K562 (cell line): Measurements from ENCODE around the gene CXCL6. TPM values are rescaled to one million over a fixed set of nuclear protein-coding genes. Genes with fewer than 3 reads are reported as not detected.

ENCODE experiments used
- CREB3L1 ChIP-seq: fragments of 450-650 bp; IDR thresholded peaks from 2 replicates; pipeline ENCODE4 v1.6.1; 2014; ENCODE audit warnings: low read depth, mild to moderate bottlenecking, moderate library complexity, borderline replicate concordance
- GABPA ChIP-seq: fragments of 200-800 bp; sonication (Bioruptor generic); conservative IDR thresholded peaks from 2 replicates; pipeline ENCODE4 v1.6.1; 2016; ENCODE audit warnings: low read depth, missing genetic modification characterization, missing compliant biosample characterization
- JUN ChIP-seq, 2 experiments: sonication (generic) in 1 of 2; formaldehyde crosslinking in 1 of 2; IDR thresholded peaks; 2 replicates each; pipeline versions ENCODE4 v1.6.1 to v1.8.0; 2012 to 2022; ENCODE audit warnings: borderline replicate concordance in 2 of 2, mild to moderate bottlenecking in 2 of 2, improper control_type of control experiment in 1 of 2, low read depth in 1 of 2, low read length in 1 of 2, missing genetic modification reagents in 1 of 2
- PHB2 ChIP-seq: fragments of 450-650 bp; IDR thresholded peaks from 2 replicates; pipeline ENCODE4 v1.6.1; 2017; ENCODE audit warnings: low read depth
- POU5F1 ChIP-seq: fragments of 150-350 bp; IDR thresholded peaks from 2 replicates; pipeline ENCODE4 v1.6.1; 2014; ENCODE audit warnings: borderline replicate concordance, low read length, low read depth, mild to moderate bottlenecking; ENCODE audit not compliant: partially characterized antibody
- RCOR1 ChIP-seq, 2 experiments: IDR thresholded peaks; 2 replicates each; pipeline ENCODE4 v1.6.1; 2012; ENCODE audit warnings: low read depth in 2 of 2, low read length in 2 of 2, borderline replicate concordance in 1 of 2, improper control_type of control experiment in 1 of 2
- SIN3A ChIP-seq, 2 experiments: fragments of 150-350 bp in 1 of 2; IDR thresholded peaks; 2 replicates each; pipeline ENCODE4 v1.6.1; 2011 to 2016; ENCODE audit warnings: borderline replicate concordance in 2 of 2, low read depth in 2 of 2, low read length in 2 of 2, mild to moderate bottlenecking in 2 of 2, moderate library complexity in 2 of 2; ENCODE audit not compliant: control insufficient read depth in 1 of 2
- TEAD4 ChIP-seq, 2 experiments: sonication (generic) in 1 of 2; formaldehyde crosslinking in 1 of 2; IDR thresholded peaks; 2 replicates each; pipeline versions ENCODE4 v1.6.1 to v1.8.0; 2012 to 2022; ENCODE audit warnings: borderline replicate concordance in 1 of 2, inconsistent platforms in 1 of 2, low read length in 1 of 2, mild to moderate bottlenecking in 1 of 2, missing genetic modification reagents in 1 of 2
- ZNF407 ChIP-seq: fragments of 450-650 bp; IDR thresholded peaks from 2 replicates; pipeline ENCODE4 v1.6.1; 2016; ENCODE audit warnings: low read depth
- polyA plus RNA-seq, 8 experiments: library from polyadenylated mRNA; depleted of rRNA in 4 of 8; stranded (reverse) in 5 of 8; unstranded in 3 of 8; fragments of >200 nt; fragmentation: Nextera tagmentation in 2 of 8; fragmentation: Illumina TruSeq in 1 of 8; extraction: Ambion mirVana in 2 of 8; extraction: Trizol in 1 of 8; gene quantifications; 2 replicates each; pipeline versions ENCODE4 v1.2.1 to v1.2.3, GENCODE V29; 2011 to 2014; ENCODE audit warnings: inconsistent platforms in 1 of 8, missing spikeins in 1 of 8
- total RNA-seq, 7 experiments: library from RNA; depleted of rRNA in 6 of 7; stranded (reverse); fragments of >200 nt in 6 of 7; fragmentation: Illumina TruSeq in 2 of 7; extraction: Trizol in 2 of 7; gene quantifications; 2 replicates each; pipeline versions ENCODE4 v1.2.1 to v1.2.3, GENCODE V29; 2011 to 2021; ENCODE audit warnings: low replicate concordance in 1 of 7
- TF ChIP-seq, protein P1 (sequence below): sonication (generic); formaldehyde crosslinking; IDR thresholded peaks from 2 replicates; pipeline ENCODE4 v1.8.0; 2023; ENCODE audit warnings: mild to moderate bottlenecking, missing genetic modification reagents

The CXCL6 gene
- total and polyA plus RNA-seq, 9 of the 15 experiments (the other 6 are each of a cell fraction or from before 2014, with no cell fraction given): not detected

DNA sequence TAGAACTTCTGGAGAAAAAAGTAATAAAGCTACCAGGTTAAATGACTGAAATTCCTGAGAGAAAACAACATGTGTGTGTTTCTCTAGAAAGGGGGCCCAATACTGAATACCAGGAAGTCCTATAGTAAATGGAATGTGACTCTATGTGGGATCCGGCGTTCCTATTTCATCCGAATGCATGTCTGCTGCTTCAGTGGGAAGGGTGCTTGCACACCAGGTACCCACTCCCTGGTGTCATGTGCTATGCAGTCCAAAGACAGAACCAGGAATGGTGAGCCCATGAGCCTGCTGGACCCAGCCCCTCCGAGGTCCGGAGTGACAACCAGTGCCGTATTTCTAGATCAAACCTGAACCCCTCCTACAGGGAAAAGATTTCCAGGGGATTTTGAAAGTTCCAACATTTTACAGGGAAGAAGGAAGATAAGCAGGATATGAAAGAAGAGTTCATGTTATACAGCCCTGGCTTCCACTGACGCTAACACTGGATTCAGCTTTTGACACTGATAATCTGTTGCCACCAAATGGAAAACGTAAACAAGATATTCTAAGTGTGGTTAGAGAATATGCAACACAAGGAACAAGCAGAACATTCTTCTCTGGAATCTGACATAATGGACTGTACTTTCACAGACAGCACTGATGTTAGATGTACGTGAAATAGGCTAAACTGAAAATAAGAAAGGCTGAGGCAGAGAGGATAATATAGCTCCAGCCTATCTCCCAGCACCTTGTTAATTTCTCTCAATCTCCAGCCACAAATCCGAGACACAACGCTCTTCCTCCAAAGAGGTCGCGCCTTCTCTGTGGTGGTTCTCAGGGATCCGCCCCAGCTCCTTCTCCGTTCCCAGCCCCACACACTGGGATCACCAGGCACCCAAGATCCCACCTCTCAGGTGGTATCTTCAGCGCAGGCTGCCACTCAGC, 32.0 kb downstream of the CXCL6 start (continued):
- TF ChIP-seq TEAD4 (IDR thresholded peaks at IDR 0.05; ENCODE audit: low read length) (0 out of 2 replicates have a peak, but pooled peaks have one; percentile 5), TEAD4 (CRISPR knock-in tag; IDR thresholded peaks at IDR 0.05; ENCODE audit: borderline replicate concordance) (no peak), RCOR1 (IDR thresholded peaks at IDR 0.05; ENCODE audit: borderline replicate concordance in 1 of 2, low read depth in 2 of 2, low read length in 2 of 2) (no peak), POU5F1 (no peak), ZNF407 (no peak), PHB2 (no peak), JUN (IDR thresholded peaks at IDR 0.05; ENCODE audit: borderline replicate concordance, low read depth, low read length) (no peak), JUN (CRISPR knock-in tag; IDR thresholded peaks at IDR 0.05; ENCODE audit: borderline replicate concordance) (no peak), CREB3L1 (no peak), GABPA (tag) (no peak), SIN3A (IDR thresholded peaks at IDR 0.05; ENCODE audit: borderline replicate concordance in 2 of 2, control insufficient read depth in 1 of 2, low read depth in 2 of 2, low read length in 2 of 2) (no peak)
- TF ChIP-seq, protein P1, sequence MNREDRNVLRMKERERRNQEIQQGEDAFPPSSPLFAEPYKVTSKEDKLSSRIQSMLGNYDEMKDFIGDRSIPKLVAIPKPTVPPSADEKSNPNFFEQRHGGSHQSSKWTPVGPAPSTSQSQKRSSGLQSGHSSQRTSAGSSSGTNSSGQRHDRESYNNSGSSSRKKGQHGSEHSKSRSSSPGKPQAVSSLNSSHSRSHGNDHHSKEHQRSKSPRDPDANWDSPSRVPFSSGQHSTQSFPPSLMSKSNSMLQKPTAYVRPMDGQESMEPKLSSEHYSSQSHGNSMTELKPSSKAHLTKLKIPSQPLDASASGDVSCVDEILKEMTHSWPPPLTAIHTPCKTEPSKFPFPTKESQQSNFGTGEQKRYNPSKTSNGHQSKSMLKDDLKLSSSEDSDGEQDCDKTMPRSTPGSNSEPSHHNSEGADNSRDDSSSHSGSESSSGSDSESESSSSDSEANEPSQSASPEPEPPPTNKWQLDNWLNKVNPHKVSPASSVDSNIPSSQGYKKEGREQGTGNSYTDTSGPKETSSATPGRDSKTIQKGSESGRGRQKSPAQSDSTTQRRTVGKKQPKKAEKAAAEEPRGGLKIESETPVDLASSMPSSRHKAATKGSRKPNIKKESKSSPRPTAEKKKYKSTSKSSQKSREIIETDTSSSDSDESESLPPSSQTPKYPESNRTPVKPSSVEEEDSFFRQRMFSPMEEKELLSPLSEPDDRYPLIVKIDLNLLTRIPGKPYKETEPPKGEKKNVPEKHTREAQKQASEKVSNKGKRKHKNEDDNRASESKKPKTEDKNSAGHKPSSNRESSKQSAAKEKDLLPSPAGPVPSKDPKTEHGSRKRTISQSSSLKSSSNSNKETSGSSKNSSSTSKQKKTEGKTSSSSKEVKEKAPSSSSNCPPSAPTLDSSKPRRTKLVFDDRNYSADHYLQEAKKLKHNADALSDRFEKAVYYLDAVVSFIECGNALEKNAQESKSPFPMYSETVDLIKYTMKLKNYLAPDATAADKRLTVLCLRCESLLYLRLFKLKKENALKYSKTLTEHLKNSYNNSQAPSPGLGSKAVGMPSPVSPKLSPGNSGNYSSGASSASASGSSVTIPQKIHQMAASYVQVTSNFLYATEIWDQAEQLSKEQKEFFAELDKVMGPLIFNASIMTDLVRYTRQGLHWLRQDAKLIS (CRISPR knock-in tag): 0 out of 2 replicates have a peak, but pooled peaks have one; percentile 14
